Hepatocyte (in vitro differentiated cells): ENCODE measurements around the gene UNC13D. TPM values are rescaled to one million over a fixed set of nuclear protein-coding genes. Genes with fewer than 3 reads are reported as not detected.

Source experiments
- DNase-seq: peaks from one replicate; pipeline ENCODE4 v3.0.0-alpha.2; 2016; ENCODE audit warnings: low spot score
- H2AFZ ChIP-seq: fragments of 200-600 bp; sonication (generic); 2 replicates; pipeline ENCODE4 v1.6.0; 2016; ENCODE audit warnings: antibody characterized with exemption, mild to moderate bottlenecking
- H3K27ac ChIP-seq: fragments of 200-600 bp; sonication (generic); 2 replicates; pipeline ENCODE4 v1.5.1; 2016; ENCODE audit warnings: mild to moderate bottlenecking
- H3K27me3 ChIP-seq: fragments of 200-600 bp; sonication (generic); 2 replicates; pipeline ENCODE4 v1.6.1; 2016
- H3K36me3 ChIP-seq: fragments of 200-600 bp; sonication (generic); replicated peaks from 2 replicates; pipeline ENCODE4 v1.5.1; 2016; ENCODE audit warnings: low read depth; ENCODE audit not compliant: insufficient read depth
- H3K4me1 ChIP-seq: fragments of 200-600 bp; sonication (generic); 2 replicates; pipeline ENCODE4 v1.5.1; 2016; ENCODE audit warnings: mild to moderate bottlenecking, moderate library complexity; ENCODE audit not compliant: insufficient read depth
- H3K4me2 ChIP-seq: fragments of 200-600 bp; sonication (generic); 2 replicates; pipeline ENCODE4 v1.6.0; 2016
- H3K4me3 ChIP-seq: fragments of 200-600 bp; sonication (generic); 2 replicates; pipeline ENCODE4 v1.5.1; 2016; ENCODE audit warnings: mild to moderate bottlenecking
- H3K79me2 ChIP-seq: fragments of 200-600 bp; sonication (generic); 2 replicates; pipeline ENCODE4 v1.6.0; 2017; ENCODE audit warnings: mild to moderate bottlenecking
- H3K9me2 ChIP-seq: fragments of 200-600 bp; sonication (generic); replicated peaks from 2 replicates; pipeline ENCODE4 v1.6.0; 2017; ENCODE audit warnings: mild to moderate bottlenecking; ENCODE audit not compliant: insufficient read depth
- H3K9me3 ChIP-seq: fragments of 200-600 bp; sonication (generic); 2 replicates; pipeline ENCODE4 v1.5.1; 2016; ENCODE audit warnings: low read depth, mild to moderate bottlenecking
- H4K20me1 ChIP-seq: fragments of 200-600 bp; sonication (generic); 2 replicates; pipeline ENCODE4 v1.6.0; 2016; ENCODE audit warnings: mild to moderate bottlenecking; ENCODE audit not compliant: insufficient read depth, poor library complexity, severe bottlenecking
- CTCF ChIP-seq: fragments of 200-600 bp; sonication (generic); IDR thresholded peaks from 2 replicates; pipeline ENCODE4 v1.5.1; 2016; ENCODE audit warnings: antibody characterized with exemption, mild to moderate bottlenecking; ENCODE audit not compliant: poor library complexity
- EZH2 ChIP-seq: fragments of 200-600 bp; sonication (generic); IDR thresholded peaks from 2 replicates; pipeline ENCODE4 v1.6.1; 2016; ENCODE audit warnings: antibody characterized with exemption, mild to moderate bottlenecking, borderline replicate concordance
- EZH2phosphoT487 ChIP-seq: fragments of 200-600 bp; sonication (generic); IDR thresholded peaks from one replicate; pipeline ENCODE4 v1.6.1; 2018; ENCODE audit warnings: antibody characterized with exemption, mild to moderate bottlenecking, low read depth, moderate library complexity; ENCODE audit not compliant: unreplicated experiment, severe bottlenecking
- WGBS: methylation state at CpG from one replicate; pipeline ENCODE4 v1.1.6; 2016; ENCODE audit warnings: low lambda C conversion rate; ENCODE audit errors: missing lambda C conversion rate; 5-methylcytosine and 5-hydroxymethylcytosine counted together
- polyA plus RNA-seq: library from polyadenylated mRNA; unstranded; fragments of >200 nt; fragmentation: Nextera tagmentation; extraction: Ambion mirVana; gene quantifications from 2 replicates; pipeline ENCODE4 v1.2.1, GENCODE V29; 2016
- total RNA-seq: library from RNA; depleted of rRNA; stranded (reverse); fragments of >200 nt; gene quantifications from 2 replicates; pipeline ENCODE4 v1.2.3, GENCODE V29; 2014

UNC13D gene
- total and polyA plus RNA-seq, 2 experiments from 2014 or later = 2.2 to 8.8 TPM

GRCh38 chr17:75837899-75838298 lies 6.3 kb downstream of the UNC13D start:
- Histone ChIP-seq H3K27ac (no peak overlapping the region), H2AFZ (no peak overlapping the region), H3K27me3 (no peaks in the 10 kb centered on the region), H4K20me1 (no peaks in the 10 kb centered on the region), H3K4me2 (no peak overlapping the region), H3K4me1 (no peaks in the 10 kb centered on the region), H3K36me3 (no peaks in the 10 kb centered on the region), H3K9me3 (no peaks in the 10 kb centered on the region), H3K79me2 (no peaks in the 10 kb centered on the region), H3K4me3 (no peak overlapping the region), H3K9me2 (no peaks in the 10 kb centered on the region)
- no peak for TF ChIP-seq CTCF
- no peak for TF ChIP-seq EZH2phosphoT487
- no peak for TF ChIP-seq EZH2
- DNase-seq = no peak
- 90% methylated on average over 6 of the region's 7 CpGs for WGBS

- no peak overlapping the region for H2AFZ ChIP-seq
- no peak for DNase-seq
- H3K4me3 ChIP-seq = no peak overlapping the region
- H3K4me1 ChIP-seq = no peaks in the 10 kb centered on the region
- no peak for TF ChIP-seq CTCF
- no peak for TF ChIP-seq EZH2phosphoT487
- TF ChIP-seq EZH2 = no peak
- WGBS = 92% methylated on average over 8 of the region's 9 CpGs
- H3K4me2 ChIP-seq = no peak overlapping the region
- no peaks in the 10 kb centered on the region for H3K79me2 ChIP-seq
- no peaks in the 10 kb centered on the region for H3K27me3 ChIP-seq
- no peaks in the 10 kb centered on the region for H4K20me1 ChIP-seq
- no peaks in the 10 kb centered on the region for H3K36me3 ChIP-seq
- H3K27ac ChIP-seq = no peak overlapping the region
- H3K9me3 ChIP-seq = no peaks in the 10 kb centered on the region
- no peaks in the 10 kb centered on the region for H3K9me2 ChIP-seq
These were observed 7.6 kb downstream of the UNC13D start for GRCh38 chr17:75836605-75837004.

GRCh38 chr17:75835654-75835987 lies 8.6 kb downstream of the UNC13D start:
- no peaks in the 10 kb centered on the region for H3K36me3 ChIP-seq
- no peak for DNase-seq
- WGBS = 89% methylated on average over 9 of the region's 9 CpGs
- no peak overlapping the region for H3K27ac ChIP-seq
- H3K27me3 ChIP-seq = no peaks in the 10 kb centered on the region
- H3K4me1 ChIP-seq = no peaks in the 10 kb centered on the region
- H3K4me2 ChIP-seq = no peak overlapping the region
- no peaks in the 10 kb centered on the region for H4K20me1 ChIP-seq
- no peaks in the 10 kb centered on the region for H3K9me2 ChIP-seq
- no peaks in the 10 kb centered on the region for H3K79me2 ChIP-seq
- no peak for TF ChIP-seq EZH2phosphoT487
- no peak for TF ChIP-seq CTCF
- TF ChIP-seq EZH2 = no peak
- H2AFZ ChIP-seq = no peak overlapping the region
- H3K4me3 ChIP-seq = no peak overlapping the region
- no peaks in the 10 kb centered on the region for H3K9me3 ChIP-seq
